Smooth muscle cell (in vitro differentiated cells): Measurements from ENCODE around the gene HEXIM1. TPM values are rescaled to one million over a fixed set of nuclear protein-coding genes. Genes with fewer than 3 reads are reported as not detected.

Experiments
- DNase-seq: peaks from one replicate; lab custom pipeline; 2025; ENCODE audit not compliant: unreplicated experiment; lab: John Stamatoyannopoulos, UW
- H2AFZ ChIP-seq: fragments of 200-600 bp; sonication (generic); 2 replicates; pipeline ENCODE4 v1.6.0; 2016; ENCODE audit warnings: antibody characterized with exemption, low read depth, mild to moderate bottlenecking
- H3F3A ChIP-seq: fragments of 200-600 bp; sonication (generic); 2 replicates; pipeline ENCODE4 v1.6.0; 2017; ENCODE audit warnings: antibody characterized with exemption, low read depth
- H3K27ac ChIP-seq: fragments of 200-600 bp; sonication (generic); 2 replicates; pipeline ENCODE4 v1.5.1; 2016; ENCODE audit warnings: low read depth, mild to moderate bottlenecking
- H3K27me3 ChIP-seq: fragments of 200-600 bp; sonication (generic); 2 replicates; pipeline ENCODE4 v1.6.1; 2016; ENCODE audit warnings: low read depth, mild to moderate bottlenecking
- H3K36me3 ChIP-seq: fragments of 200-600 bp; sonication (generic); 2 replicates; pipeline ENCODE4 v1.5.1; 2016; ENCODE audit warnings: low read depth
- H3K4me1 ChIP-seq: fragments of 200-600 bp; sonication (generic); 2 replicates; pipeline ENCODE4 v1.5.1; 2016; ENCODE audit warnings: low read depth
- H3K4me2 ChIP-seq: fragments of 200-600 bp; sonication (generic); 2 replicates; pipeline ENCODE4 v1.6.0; 2016; ENCODE audit warnings: mild to moderate bottlenecking
- H3K4me3 ChIP-seq: fragments of 200-600 bp; sonication (generic); 2 replicates; pipeline ENCODE4 v1.5.1; 2016; ENCODE audit warnings: mild to moderate bottlenecking
- H3K79me2 ChIP-seq: fragments of 200-600 bp; sonication (generic); 2 replicates; pipeline ENCODE4 v1.6.0; 2016; ENCODE audit warnings: low read depth, mild to moderate bottlenecking
- H3K9ac ChIP-seq: fragments of 200-600 bp; sonication (generic); 2 replicates; pipeline ENCODE4 v1.6.0; 2016; ENCODE audit warnings: low read depth
- H3K9me3 ChIP-seq: fragments of 200-600 bp; sonication (generic); replicated peaks from 2 replicates; pipeline ENCODE4 v1.5.1; 2016; ENCODE audit warnings: low read depth
- H4K20me1 ChIP-seq: fragments of 200-600 bp; sonication (generic); 2 replicates; pipeline ENCODE4 v1.6.0; 2016; ENCODE audit warnings: low read depth
- CTCF ChIP-seq: fragments of 200-600 bp; sonication (generic); IDR thresholded peaks from 2 replicates; pipeline ENCODE4 v1.5.1; 2017; ENCODE audit warnings: borderline replicate concordance, mild to moderate bottlenecking, antibody characterized with exemption; ENCODE audit not compliant: insufficient read depth, poor library complexity, severe bottlenecking
- WGBS: methylation state at CpG from one replicate; pipeline ENCODE4 v1.1.7; 2016; ENCODE audit warnings: low lambda C conversion rate; 5-methylcytosine and 5-hydroxymethylcytosine counted together
- polyA plus RNA-seq: library from polyadenylated mRNA; unstranded; fragments of >200 nt; fragmentation: Nextera tagmentation; extraction: Ambion mirVana; gene quantifications from 2 replicates; pipeline ENCODE4 v1.2.1, GENCODE V29; 2016
- total RNA-seq: library from RNA; depleted of rRNA; stranded (reverse); fragments of >200 nt; gene quantifications from 2 replicates; pipeline ENCODE4 v1.2.3, GENCODE V29; 2014

HEXIM1 gene
- total and polyA plus RNA-seq, 2 experiments from 2014 or later = 9.4 to 13.7 TPM

DNA sequence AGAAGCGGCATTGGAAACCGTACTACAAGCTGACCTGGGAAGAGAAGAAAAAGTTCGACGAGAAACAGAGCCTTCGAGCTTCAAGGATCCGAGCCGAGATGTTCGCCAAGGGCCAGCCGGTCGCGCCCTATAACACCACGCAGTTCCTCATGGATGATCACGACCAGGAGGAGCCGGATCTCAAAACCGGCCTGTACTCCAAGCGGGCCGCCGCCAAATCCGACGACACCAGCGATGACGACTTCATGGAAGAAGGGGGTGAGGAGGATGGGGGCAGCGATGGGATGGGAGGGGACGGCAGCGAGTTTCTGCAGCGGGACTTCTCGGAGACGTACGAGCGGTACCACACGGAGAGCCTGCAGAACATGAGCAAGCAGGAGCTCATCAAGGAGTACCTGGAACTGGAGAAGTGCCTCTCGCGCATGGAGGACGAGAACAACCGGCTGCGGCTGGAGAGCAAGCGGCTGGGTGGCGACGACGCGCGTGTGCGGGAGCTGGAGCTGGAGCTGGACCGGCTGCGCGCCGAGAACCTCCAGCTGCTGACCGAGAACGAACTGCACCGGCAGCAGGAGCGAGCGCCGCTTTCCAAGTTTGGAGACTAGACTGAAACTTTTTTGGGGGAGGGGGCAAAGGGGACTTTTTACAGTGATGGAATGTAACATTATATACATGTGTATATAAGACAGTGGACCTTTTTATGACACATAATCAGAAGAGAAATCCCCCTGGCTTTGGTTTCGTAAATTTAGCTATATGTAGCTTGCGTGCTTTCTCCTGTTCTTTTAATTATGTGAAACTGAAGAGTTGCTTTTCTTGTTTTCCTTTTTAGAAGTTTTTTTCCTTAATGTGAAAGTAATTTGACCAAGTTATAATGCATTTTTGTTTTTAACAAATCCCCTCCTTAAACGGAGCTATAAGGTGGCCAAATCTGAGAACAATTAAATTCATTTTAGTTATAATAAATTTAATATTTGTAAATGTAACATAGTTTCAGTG is 1.7 kb downstream of the HEXIM1 start:
- Histone ChIP-seq H3K4me2 (peak overlapping the region; percentile 95), H3F3A (peaks cover 23% of the 10 kb centered on the region), H3K27me3 (no peaks in the 10 kb centered on the region), H3K9ac (peak overlapping the region; percentile 77), H3K4me3 (peak overlapping the region; percentile 74), H3K27ac (peak overlapping the region; percentile 57), H3K4me1 (peaks cover 12% of the 10 kb centered on the region), H3K9me3 (no peaks in the 10 kb centered on the region), H3K79me2 (peaks cover 32% of the 10 kb centered on the region), H2AFZ (no peak overlapping the region), H4K20me1 (peaks cover 46% of the 10 kb centered on the region), H3K36me3 (no peaks in the 10 kb centered on the region)
- DNase-seq = no peak
- 1% methylated on average over 56 of the region's 56 CpGs for WGBS
- TF ChIP-seq CTCF = no peak

DNA sequence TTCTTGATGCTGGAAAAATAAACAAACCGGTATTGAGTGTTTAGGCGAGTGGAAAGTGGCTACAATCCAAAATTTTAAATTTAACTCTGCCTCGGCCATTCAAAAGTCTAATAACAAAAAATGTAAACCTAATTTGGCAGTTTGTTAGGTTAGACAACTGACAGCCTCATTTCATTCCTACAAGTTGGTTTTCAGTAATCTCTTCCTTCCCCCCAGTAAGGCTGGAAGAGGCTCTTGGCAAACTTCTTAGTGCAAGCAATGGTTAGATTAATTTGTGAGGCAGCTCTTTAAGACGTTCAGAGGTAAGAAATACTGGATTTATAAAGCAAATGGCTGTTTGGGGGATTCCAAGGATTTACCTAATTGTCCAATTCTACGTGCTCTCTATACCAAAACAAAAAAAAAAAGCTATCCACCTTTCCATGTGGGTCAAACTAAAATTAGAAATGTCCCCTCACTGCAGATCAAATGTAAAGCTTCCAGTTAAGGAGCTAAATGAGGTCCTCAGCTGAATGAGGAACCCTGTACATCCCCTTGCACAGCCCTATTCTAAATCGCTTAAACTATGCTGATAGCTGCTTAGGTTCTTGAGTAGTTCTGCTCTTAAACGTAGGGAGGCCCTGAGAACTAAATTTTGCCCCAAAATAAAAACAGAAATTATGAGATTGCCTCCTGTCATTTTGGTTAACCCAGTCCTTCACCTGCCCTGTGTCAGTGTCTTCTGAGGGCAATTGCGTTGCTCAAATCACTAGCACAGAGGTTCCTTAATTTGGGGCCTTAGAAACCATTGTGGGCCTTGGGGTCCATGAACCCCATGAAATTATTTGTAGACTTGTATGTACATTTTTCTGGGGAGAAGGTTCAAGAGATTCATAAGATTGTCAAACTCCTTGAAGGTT is 2.9 kb downstream of the HEXIM1 start:
- TF ChIP-seq CTCF = no peak
- 28% methylated on average over 8 of the region's 8 CpGs for WGBS

DNA sequence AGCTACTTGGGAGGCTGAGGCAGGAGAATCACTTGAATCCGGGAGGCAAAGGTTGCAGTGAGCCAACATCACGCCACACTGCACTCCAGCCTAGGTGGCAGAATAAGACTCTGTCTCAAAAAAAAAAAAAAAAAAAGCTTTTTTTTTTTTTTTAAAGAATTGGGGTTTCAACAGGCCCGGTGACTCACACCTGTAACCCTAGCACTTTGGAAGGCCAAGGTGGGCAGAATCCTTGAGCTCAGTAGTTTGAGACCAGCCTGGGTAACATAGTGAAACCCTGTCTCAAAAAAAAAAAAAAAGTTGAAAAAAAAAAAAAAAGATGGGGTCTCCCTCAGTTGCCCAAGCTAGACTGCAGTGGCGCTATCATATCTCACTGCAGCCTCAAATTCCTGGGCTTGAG is 6.8 kb downstream of the HEXIM1 start:
- peaks cover 71% of the 10 kb centered on the region for H4K20me1 ChIP-seq
- H3K4me1 ChIP-seq = peaks cover 26% of the 10 kb centered on the region
- H3K36me3 ChIP-seq = no peaks in the 10 kb centered on the region
- no peak overlapping the region for H3K4me2 ChIP-seq
- H3K9ac ChIP-seq = no peak overlapping the region
- peaks cover 58% of the 10 kb centered on the region for H3K79me2 ChIP-seq
- no peak overlapping the region for H2AFZ ChIP-seq
- H3F3A ChIP-seq = peaks cover 35% of the 10 kb centered on the region
- no peaks in the 10 kb centered on the region for H3K9me3 ChIP-seq
- no peak for DNase-seq
- no peak overlapping the region for H3K4me3 ChIP-seq
- 93% methylated on average over 4 of the region's 4 CpGs for WGBS
- H3K27me3 ChIP-seq = no peaks in the 10 kb centered on the region
- TF ChIP-seq CTCF = no peak
- H3K27ac ChIP-seq = peak overlapping the region; percentile 55

More for the DNA sequence above, 2.9 kb downstream of the HEXIM1 start:
- H3K27ac ChIP-seq = peak overlapping the region; percentile 57
- H2AFZ ChIP-seq = no peak overlapping the region
- peaks cover 39% of the 10 kb centered on the region for H3K79me2 ChIP-seq
- peak overlapping the region; percentile 74 for H3K4me3 ChIP-seq
- no peaks in the 10 kb centered on the region for H3K27me3 ChIP-seq
- H3K4me1 ChIP-seq = peaks cover 12% of the 10 kb centered on the region
- no peaks in the 10 kb centered on the region for H3K9me3 ChIP-seq
- peak overlapping the region; percentile 77 for H3K9ac ChIP-seq
- H3K36me3 ChIP-seq = no peaks in the 10 kb centered on the region
- H3F3A ChIP-seq = peaks cover 22% of the 10 kb centered on the region
- DNase-seq = no peak
- peaks cover 58% of the 10 kb centered on the region for H4K20me1 ChIP-seq
- peak overlapping the region; percentile 95 for H3K4me2 ChIP-seq
